GM12801 (cell line): Measurements from ENCODE around the gene TASOR2.

Experiments used
- TF ChIP-seq, protein P1 (sequence below): IDR thresholded peaks from one replicate; pipeline ENCODE4 v1.5.1; 2011; ENCODE audit warnings: control low read depth; ENCODE audit not compliant: insufficient read length; ENCODE audit errors: extremely low read depth

The TASOR2 gene

DNA sequence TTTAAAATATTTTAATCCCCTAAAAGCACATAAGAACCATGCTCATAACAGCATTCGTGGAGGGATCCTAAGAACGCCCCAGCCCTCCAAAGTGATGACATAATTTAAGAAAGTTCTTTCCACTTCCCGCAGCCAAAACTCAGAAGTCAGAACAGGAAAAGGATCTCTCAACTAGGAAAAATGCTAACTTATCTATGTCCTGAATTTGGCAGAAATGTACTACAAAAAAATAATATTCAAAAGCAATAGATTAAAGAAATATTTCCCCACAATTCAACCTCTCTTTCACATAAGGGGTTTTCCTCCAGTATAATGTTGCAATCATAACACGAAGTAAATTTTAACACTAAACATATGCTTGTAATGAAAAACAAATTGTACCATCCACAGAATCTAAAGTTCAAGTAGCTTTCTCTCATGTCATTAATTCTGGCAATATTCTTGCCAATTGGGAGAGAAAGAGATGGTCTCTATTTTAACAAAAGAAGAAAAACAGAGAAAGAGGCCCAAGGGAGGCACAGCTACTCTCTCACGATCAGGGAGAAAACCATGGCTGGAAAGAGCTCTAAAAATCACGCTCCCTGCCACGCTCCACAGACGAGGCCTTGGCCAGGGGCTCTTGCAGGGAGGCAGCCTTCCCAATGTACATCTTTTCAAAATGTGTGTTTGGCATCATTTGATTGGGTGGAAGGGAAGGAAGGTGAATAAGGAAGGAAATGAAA, 41.1 kb upstream of the TASOR2 start:
- TF ChIP-seq, protein P1, sequence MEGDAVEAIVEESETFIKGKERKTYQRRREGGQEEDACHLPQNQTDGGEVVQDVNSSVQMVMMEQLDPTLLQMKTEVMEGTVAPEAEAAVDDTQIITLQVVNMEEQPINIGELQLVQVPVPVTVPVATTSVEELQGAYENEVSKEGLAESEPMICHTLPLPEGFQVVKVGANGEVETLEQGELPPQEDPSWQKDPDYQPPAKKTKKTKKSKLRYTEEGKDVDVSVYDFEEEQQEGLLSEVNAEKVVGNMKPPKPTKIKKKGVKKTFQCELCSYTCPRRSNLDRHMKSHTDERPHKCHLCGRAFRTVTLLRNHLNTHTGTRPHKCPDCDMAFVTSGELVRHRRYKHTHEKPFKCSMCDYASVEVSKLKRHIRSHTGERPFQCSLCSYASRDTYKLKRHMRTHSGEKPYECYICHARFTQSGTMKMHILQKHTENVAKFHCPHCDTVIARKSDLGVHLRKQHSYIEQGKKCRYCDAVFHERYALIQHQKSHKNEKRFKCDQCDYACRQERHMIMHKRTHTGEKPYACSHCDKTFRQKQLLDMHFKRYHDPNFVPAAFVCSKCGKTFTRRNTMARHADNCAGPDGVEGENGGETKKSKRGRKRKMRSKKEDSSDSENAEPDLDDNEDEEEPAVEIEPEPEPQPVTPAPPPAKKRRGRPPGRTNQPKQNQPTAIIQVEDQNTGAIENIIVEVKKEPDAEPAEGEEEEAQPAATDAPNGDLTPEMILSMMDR: no peak

DNA sequence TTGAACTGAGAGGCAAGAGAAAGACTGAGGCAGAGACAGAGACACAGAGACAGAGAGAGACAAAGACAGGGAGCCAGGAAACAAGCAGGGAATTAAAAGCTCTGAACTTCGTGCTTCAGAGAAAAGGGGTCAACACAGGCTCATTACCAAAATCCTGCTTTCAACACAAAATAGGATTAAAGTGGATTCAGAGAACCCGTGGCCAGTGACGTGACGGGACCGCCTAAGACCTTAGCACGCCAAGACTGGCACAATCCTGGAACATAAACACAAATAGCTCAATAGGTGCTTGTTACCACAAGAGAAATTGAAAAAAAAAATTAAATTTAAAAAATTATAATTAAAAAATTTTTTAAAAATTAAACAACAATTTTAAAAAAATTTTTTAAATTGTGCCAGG, 39.7 kb upstream of the TASOR2 start:
- TF ChIP-seq, protein P1: no peak

DNA sequence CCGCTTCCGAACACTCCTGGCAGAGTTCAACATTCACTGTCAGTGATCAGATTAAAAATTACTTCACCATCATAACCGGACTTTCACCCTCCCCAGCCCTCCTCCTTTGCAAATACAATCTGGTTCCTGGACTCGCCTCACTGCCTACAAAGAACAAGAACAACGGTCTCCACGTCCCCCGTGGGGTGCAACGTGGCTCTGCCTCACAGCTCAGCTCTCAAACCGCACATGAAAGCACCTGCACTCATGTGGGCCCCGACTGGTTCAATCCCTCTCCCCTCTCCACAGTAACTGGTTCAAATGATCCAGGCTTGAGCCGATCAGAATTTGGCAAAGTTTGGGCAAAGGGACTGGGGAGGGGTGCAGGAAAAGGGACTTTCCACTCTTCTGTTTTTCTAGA, 39.3 kb upstream of the TASOR2 start:
- TF ChIP-seq, protein P1: no peak

DNA sequence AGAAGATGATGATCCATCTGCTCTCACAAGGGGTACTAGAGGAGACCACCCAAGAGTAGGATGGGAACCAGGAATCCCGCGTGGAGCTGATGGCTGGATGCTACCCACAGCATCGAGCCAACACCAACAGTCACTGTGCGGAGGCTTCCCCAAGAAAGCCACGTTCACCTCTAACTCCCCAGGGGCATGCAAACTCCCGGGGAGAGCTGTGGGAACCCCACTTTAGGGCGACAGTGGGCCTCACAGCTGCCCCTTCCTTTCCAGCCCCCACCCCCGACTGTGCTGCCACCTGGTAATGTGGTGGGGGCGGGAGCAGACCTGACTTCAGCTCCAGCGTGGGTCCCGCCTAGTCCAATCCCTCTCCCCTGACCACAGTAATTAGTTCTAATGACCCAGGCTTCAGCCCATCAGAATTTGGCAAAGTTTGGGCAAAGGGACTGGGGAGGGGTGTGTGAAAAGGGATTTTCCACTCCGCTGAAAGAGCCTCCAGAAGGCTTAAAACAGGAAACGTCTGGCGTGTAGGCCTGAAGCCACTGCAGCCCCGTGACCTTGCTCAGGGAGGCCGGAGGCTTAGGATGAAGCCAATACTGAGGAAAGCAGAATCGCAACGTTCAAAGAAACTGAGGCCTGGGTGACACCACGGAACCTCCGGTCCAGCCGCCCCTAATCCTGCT, 38.6 kb upstream of the TASOR2 start:
- TF ChIP-seq, protein P1: no peak

DNA sequence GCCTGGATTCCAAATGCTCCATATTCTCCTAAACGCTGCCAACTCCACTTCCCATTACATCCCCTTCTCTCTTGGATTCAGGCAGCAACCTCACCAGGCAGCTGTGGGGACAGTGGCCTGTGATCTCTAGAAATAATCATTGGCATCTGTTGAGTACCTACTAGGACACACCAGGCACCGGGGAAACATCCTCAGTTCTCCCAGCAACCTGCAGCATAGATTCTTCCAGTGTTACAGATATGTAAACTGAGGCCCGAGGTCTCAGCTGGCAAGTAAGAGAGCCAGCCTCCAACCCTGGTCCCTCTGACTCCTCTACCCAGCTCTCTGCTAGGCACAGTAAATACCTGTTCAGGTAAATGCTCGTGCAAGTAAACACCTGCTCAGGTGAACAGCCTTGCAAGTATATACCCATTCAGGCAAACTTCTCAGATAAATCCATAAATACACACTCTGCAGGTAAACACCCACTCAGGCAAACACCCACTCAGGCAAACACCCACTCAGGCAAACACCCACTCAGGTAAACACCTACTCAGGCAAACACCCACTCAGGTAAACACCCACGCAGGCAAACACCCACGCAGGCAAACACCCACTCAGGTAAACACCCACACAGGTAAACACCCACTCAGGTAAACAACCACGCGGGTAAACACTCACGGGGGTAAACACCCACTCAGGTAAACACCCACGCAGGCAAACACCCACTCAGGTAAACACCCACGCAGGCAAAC, 37.0 kb upstream of the TASOR2 start:
- TF ChIP-seq, protein P1: no peak

DNA sequence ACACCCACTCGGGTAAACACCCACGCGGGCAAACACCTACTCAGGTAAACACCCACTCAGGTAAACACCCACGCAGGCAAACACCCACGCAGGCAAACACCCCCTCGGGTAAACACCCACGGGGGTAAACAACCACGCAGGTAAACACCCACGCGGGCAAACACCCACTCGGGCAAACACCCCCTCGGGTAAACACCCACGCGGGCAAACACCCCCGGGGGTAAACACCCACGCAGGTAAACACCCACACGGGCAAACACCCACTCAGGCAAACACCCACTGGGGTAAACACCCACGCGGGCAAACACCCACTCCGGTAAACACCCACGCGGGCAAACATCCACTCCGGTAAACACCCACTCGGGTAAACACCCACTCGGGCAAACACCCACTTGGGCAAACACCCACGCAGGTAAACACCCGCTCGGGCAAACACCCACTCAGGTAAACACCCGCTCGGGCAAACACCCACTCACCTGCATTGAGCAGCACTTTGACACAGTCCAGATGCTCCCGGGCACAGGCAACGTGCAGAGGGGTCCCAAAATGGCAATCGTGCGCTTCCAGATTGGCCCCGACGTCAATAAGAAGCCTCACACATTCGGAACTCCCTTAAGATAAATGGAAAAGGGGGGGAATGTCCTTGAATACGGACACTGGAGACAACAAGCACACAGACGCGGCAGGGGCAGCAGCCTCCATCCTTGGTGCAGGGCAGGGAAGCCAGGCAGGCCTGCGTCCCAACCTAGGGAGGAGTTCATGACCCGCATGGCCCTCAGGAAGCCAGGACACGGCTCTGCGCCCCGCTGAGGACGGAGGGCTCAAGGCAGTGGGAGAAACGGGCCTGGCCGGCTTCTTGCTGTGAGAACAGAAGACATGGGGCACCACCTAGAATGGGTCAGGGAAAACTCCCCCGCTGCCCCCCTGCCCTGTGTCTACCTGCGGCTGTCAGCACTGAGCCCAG, 35.9 kb upstream of the TASOR2 start:
- TF ChIP-seq, protein P1: no peak
